Suppressor macrophage treated with lipopolysaccharide for 4 hours (primary cell): ENCODE measurements around the gene PGLYRP2.

Source experiments
- DNase-seq: peaks from one replicate; pipeline ENCODE4 v3.0.0-alpha.2; 2020

PGLYRP2 gene

GRCh38 chr19:15453906-15454860 is 25.1 kb downstream of the PGLYRP2 start:
- DNase-seq: no peak

- DNase-seq: no peak
These were observed 26.2 kb downstream of the PGLYRP2 start for GRCh38 chr19:15453091-15453578.

GRCh38 chr19:15452111-15453047 is 26.9 kb downstream of the PGLYRP2 start:
- DNase-seq: peak; percentile 22

- DNase-seq: no peak
These were observed 28.8 kb downstream of the PGLYRP2 start for GRCh38 chr19:15450528-15450890.

- DNase-seq: peak; percentile 83
These were observed 29.4 kb downstream of the PGLYRP2 start, which contains the start of gene WIZ for GRCh38 chr19:15449620-15450527. WIZ (minus strand) TSS chr19:15449956; CDS start chr19:15448307, 1,649 bp downstream.

- no peak for DNase-seq
These were observed 30.3 kb downstream of the PGLYRP2 start for GRCh38 chr19:15448778-15449619.

GRCh38 chr19:15448044-15448777 is 31.1 kb downstream of the PGLYRP2 start:
- no peak for DNase-seq

- DNase-seq: no peak
These were observed 32.2 kb downstream of the PGLYRP2 start for GRCh38 chr19:15447057-15447456.

GRCh38 chr19:15445807-15446376 is 33.4 kb downstream of the PGLYRP2 start:
- no peak for DNase-seq

- no peak for DNase-seq
These were observed 34.1 kb downstream of the PGLYRP2 start for GRCh38 chr19:15445227-15445605.

GRCh38 chr19:15444505-15445226 is 34.6 kb downstream of the PGLYRP2 start:
- no peak for DNase-seq

GRCh38 chr19:15443838-15444237 is 35.5 kb downstream of the PGLYRP2 start:
- no peak for DNase-seq

- no peak for DNase-seq
These were observed 36.0 kb downstream of the PGLYRP2 start for GRCh38 chr19:15443325-15443724.

- no peak for DNase-seq
These were observed 37.0 kb downstream of the PGLYRP2 start for GRCh38 chr19:15442142-15442920.

- no peak for DNase-seq
These were observed 38.0 kb downstream of the PGLYRP2 start for GRCh38 chr19:15441317-15441716.

GRCh38 chr19:15439821-15440641 is 39.3 kb downstream of the PGLYRP2 start:
- no peak for DNase-seq

- DNase-seq: no peak
These were observed 40.1 kb downstream of the PGLYRP2 start for GRCh38 chr19:15439078-15439799.
